Measurements from ENCODE around the gene F11R. TPM values are rescaled to one million over a fixed set of nuclear protein-coding genes. Genes with fewer than 3 reads are reported as not detected.

F11R gene
- total and polyA plus RNA-seq, 2 donors (not counting 3 experiments of a cell fraction or from before 2014, with no cell fraction given), result 97.0 to 124 TPM

DNA sequence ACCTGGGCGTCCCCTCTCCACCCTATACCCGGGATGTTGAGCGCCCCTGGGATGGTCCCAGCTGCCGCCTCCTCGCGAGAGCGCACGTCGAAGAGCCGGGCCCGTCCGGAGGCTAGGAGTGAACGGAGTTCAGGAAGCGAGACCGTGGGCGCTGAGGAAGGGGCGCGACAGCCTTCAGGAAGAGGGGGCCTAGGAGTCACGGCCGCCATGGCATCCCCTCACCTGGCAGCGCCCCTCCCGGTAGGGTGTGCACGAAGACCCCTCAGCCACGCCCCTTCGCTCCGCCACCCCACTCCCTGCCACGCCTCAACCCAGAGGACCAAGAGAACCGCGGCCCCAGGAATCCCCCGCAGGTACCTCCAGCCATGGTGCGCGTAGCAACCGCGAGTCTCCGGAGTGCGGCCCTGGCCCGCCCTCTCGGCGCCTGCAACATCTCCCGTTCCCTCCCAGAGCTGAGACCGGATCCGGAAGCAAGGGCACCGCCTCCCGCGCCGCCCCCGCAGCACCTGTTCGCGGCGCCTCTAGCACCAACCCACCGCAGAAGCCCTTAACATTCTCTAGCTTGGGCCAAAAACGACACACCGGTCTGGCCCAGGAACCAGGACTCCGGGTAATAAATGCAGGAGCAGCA lies 17.7 kb upstream of the F11R start, which contains the start of gene TSTD1:
Gene TSTD1 (minus strand): TSS at position 442 of the 631 bp plus-strand sequence. CDS start 75 bp downstream, at position 367.
- intact Hi-C loops (cut with micrococcal nuclease), result no loop called here
- peak within 1 kb of the TSS; percentile 53 for H3K4me2 ChIP-seq (ENCODE audit: insufficient read depth, low read length)
- H3K27ac ChIP-seq (ENCODE audit: insufficient read depth, low read depth, low read length), result no peak within 1 kb of the TSS
- FAIRE-seq, result peak; percentile 77
- no peaks in the 10 kb centered on the region for H3K9me3 ChIP-seq (replicated peaks; ENCODE audit: control insufficient read depth, insufficient read depth, low read length)
- no peak for DNase-seq (ENCODE audit: low read depth, low spot score)
- H3K36me3 ChIP-seq (ENCODE audit: control insufficient read depth in 2 of 2, extremely low read depth in 1 of 2, insufficient read depth in 2 of 2, low read length in 2 of 2), result peaks cover 12 to 29% of the 10 kb centered on the region in 2 experiments
- H2AFZ ChIP-seq (ENCODE audit: low read depth, low read length), result peak within 1 kb of the TSS; percentile 70
- H3K9me1 ChIP-seq (replicated peaks; ENCODE audit: control insufficient read depth, extremely low read depth, insufficient read depth, low read length), result no peaks in the 10 kb centered on the region
- no peaks in the 10 kb centered on the region for H4K20me1 ChIP-seq (replicated peaks; ENCODE audit: control insufficient read depth, extremely low read depth, insufficient read depth, low read length)
- POLR2A ChIA-PET, result no interaction called here
- TF ChIP-seq EZH2 (IDR thresholded peaks at IDR 0.05; ENCODE audit: borderline replicate concordance, low read depth, low read length, severe bottlenecking) (no peak), POLR2AphosphoS5 (IDR thresholded peaks at IDR 0.05; ENCODE audit: insufficient read depth, low read depth, low read length) (peak; percentile 53)
- H3K79me2 ChIP-seq (ENCODE audit: control insufficient read depth, insufficient read depth, low read length), result no peaks in the 10 kb centered on the region
- dilution Hi-C loops (cut with MboI; ENCODE audit: extremely low pct_ligation_motif_present, low sequenced_read_pairs), result no loop called here
- peaks cover 2% of the 10 kb centered on the region for H3K4me1 ChIP-seq (ENCODE audit: control insufficient read depth, extremely low read depth, insufficient read depth, low read length)
- no TSS peak for BruUV-seq (replicated peaks)
- H3K9ac ChIP-seq (replicated peaks; ENCODE audit: extremely low read depth, insufficient read depth, low read length), result peak within 1 kb of the TSS; percentile 51
- H3K27me3 ChIP-seq (ENCODE audit: control insufficient read depth in 2 of 2, insufficient read depth in 2 of 2, low read length in 2 of 2), result no peaks in the 10 kb centered on the region
- CTCF ChIA-PET, result interaction anchor here (0.6 to 11.0 kb wide), 4 partner anchors 43 to 102 kb away, joined by 3 to 181 read pairs (median 6); no protein-coding TSS in a partner anchor
- peak within 1 kb of the TSS; percentile 46 to 55 (median 50) for H3K4me3 ChIP-seq (replicated peaks in 1 of 3; ENCODE audit: insufficient read depth in 1 of 3, low read depth in 1 of 3, low read length in 3 of 3)

DNA sequence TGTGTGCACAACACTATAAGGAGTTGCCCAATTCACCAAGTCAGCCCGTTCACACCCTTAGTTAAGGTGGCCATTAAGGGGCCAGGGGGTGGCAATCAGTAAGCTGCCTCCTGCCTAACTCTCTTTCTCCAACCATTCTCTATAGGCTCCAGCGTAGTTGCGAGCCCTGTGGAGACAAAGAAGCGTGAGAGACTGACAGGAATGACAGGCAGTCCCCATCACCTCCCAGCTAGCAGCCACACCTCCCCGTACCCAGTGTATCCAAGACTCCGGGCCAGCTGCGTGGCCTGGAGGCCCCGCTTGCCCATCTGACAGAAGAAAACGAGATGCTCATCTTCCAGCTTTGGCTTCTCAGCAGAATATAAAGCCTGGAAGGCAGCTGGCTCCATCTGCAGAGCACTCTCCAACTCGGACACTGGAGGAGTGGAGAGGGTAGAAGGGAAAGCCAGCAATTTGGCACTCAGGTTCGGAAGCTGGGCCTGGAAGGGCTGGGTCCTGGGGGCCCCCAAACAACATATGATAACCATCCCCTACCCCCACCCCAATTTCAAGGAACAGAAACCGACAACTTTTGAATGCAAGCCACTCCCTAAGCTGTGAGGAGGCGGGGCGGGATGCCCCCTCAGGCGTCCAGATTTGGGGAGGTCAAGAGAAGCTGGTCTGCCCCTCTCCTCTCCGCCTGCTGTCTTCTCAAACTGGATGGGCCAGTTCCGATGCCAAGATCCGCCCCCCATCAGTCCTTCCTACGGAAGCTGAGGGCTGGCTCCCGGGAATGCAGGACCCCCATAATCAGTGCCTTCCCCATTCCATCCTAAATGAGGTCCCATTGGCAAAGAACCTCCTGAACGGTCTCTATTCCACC lies 16.9 kb upstream of the F11R start:
- ChIA-PET CTCF (interaction anchor here (0.6 to 11.0 kb wide), 4 partner anchors 42 to 103 kb away, joined by 3 to 181 read pairs (median 6); no protein-coding TSS in a partner anchor), POLR2A (no interaction called here)
- Histone ChIP-seq H3K4me3 (replicated peaks in 1 of 3; ENCODE audit: insufficient read depth in 1 of 3, low read depth in 1 of 3, low read length in 3 of 3) (peak overlapping the region; percentile 46 to 55 (median 50)), H3K79me2 (ENCODE audit: control insufficient read depth, insufficient read depth, low read length) (no peaks in the 10 kb centered on the region), H3K4me1 (ENCODE audit: control insufficient read depth, extremely low read depth, insufficient read depth, low read length) (peaks cover 2% of the 10 kb centered on the region), H3K9me1 (replicated peaks; ENCODE audit: control insufficient read depth, extremely low read depth, insufficient read depth, low read length) (no peaks in the 10 kb centered on the region), H3K27me3 (ENCODE audit: control insufficient read depth in 2 of 2, insufficient read depth in 2 of 2, low read length in 2 of 2) (no peaks in the 10 kb centered on the region), H3K36me3 (ENCODE audit: control insufficient read depth in 2 of 2, extremely low read depth in 1 of 2, insufficient read depth in 2 of 2, low read length in 2 of 2) (peaks cover 12 to 29% of the 10 kb centered on the region in 2 experiments), H4K20me1 (replicated peaks; ENCODE audit: control insufficient read depth, extremely low read depth, insufficient read depth, low read length) (no peaks in the 10 kb centered on the region), H2AFZ (ENCODE audit: low read depth, low read length) (peak overlapping the region; percentile 70), H3K27ac (ENCODE audit: insufficient read depth, low read depth, low read length) (no peak overlapping the region), H3K9me3 (replicated peaks; ENCODE audit: control insufficient read depth, insufficient read depth, low read length) (no peaks in the 10 kb centered on the region), H3K4me2 (ENCODE audit: insufficient read depth, low read length) (peak overlapping the region; percentile 53), H3K9ac (replicated peaks; ENCODE audit: extremely low read depth, insufficient read depth, low read length) (peak overlapping the region; percentile 51)
- DNase-seq (ENCODE audit: low read depth, low spot score), result no peak
- FAIRE-seq, result no peak
- no TSS peak for BruUV-seq (replicated peaks)
- intact Hi-C loops (cut with micrococcal nuclease) (no loop called here), dilution Hi-C loops (cut with MboI; ENCODE audit: extremely low pct_ligation_motif_present, low sequenced_read_pairs) (no loop called here)
- no peak for TF ChIP-seq POLR2AphosphoS5 (IDR thresholded peaks at IDR 0.05; ENCODE audit: insufficient read depth, low read depth, low read length)
- TF ChIP-seq, protein P1, sequence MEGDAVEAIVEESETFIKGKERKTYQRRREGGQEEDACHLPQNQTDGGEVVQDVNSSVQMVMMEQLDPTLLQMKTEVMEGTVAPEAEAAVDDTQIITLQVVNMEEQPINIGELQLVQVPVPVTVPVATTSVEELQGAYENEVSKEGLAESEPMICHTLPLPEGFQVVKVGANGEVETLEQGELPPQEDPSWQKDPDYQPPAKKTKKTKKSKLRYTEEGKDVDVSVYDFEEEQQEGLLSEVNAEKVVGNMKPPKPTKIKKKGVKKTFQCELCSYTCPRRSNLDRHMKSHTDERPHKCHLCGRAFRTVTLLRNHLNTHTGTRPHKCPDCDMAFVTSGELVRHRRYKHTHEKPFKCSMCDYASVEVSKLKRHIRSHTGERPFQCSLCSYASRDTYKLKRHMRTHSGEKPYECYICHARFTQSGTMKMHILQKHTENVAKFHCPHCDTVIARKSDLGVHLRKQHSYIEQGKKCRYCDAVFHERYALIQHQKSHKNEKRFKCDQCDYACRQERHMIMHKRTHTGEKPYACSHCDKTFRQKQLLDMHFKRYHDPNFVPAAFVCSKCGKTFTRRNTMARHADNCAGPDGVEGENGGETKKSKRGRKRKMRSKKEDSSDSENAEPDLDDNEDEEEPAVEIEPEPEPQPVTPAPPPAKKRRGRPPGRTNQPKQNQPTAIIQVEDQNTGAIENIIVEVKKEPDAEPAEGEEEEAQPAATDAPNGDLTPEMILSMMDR (IDR thresholded peaks at IDR 0.05; ENCODE audit: extremely low read depth in 1 of 2, insufficient read depth in 1 of 2, low read depth in 1 of 2, low read length in 2 of 2), result no peak
- no peak for TF ChIP-seq JUN (IDR thresholded peaks at IDR 0.05; ENCODE audit: borderline replicate concordance, insufficient read depth, insufficient read length, low read depth)
- no peak for TF ChIP-seq MYC (IDR thresholded peaks at IDR 0.05; ENCODE audit: low read depth, low read length)
- no peak for TF ChIP-seq FOS (IDR thresholded peaks at IDR 0.05; ENCODE audit: borderline replicate concordance, insufficient read depth, low read length)
- no peak for TF ChIP-seq POLR2A (IDR thresholded peaks at IDR 0.05; ENCODE audit: low read depth, low read length)
- TF ChIP-seq, protein P2, sequence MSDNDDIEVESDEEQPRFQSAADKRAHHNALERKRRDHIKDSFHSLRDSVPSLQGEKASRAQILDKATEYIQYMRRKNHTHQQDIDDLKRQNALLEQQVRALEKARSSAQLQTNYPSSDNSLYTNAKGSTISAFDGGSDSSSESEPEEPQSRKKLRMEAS (IDR thresholded peaks at IDR 0.05; ENCODE audit: insufficient read depth, insufficient read length), result no peak
- no peak for TF ChIP-seq GATA2 (IDR thresholded peaks at IDR 0.05; ENCODE audit: insufficient read depth, insufficient read length, low read depth, low read length)
- TF ChIP-seq EZH2 (IDR thresholded peaks at IDR 0.05; ENCODE audit: borderline replicate concordance, low read depth, low read length, severe bottlenecking), result no peak
